Measurements from ENCODE around the gene DTNBP1.

The DTNBP1 gene

GRCh38 chr6:15526212-15526701 is 136.6 kb downstream of the DTNBP1 start:
- TF ChIP-seq SIN3A (IDR thresholded peaks at IDR 0.05; ENCODE audit: borderline replicate concordance, insufficient read depth, low read length) (no peak), REST (IDR thresholded peaks at IDR 0.05; ENCODE audit: insufficient read depth in 1 of 2, low read depth in 2 of 2, low read length in 2 of 2) (no peak), FOXP2 (optimal IDR thresholded peaks at IDR 0.05; ENCODE audit: borderline replicate concordance, extremely low read depth, extremely low read length, insufficient read depth) (no peak), TAF1 (IDR thresholded peaks at IDR 0.05; ENCODE audit: borderline replicate concordance, insufficient read depth, low read length) (no peak), POLR2AphosphoS5 (IDR thresholded peaks at IDR 0.05; ENCODE audit: low read depth, low read length) (no peak)

GRCh38 chr6:15524861-15525401 is 137.9 kb downstream of the DTNBP1 start:
- no peak for TF ChIP-seq FOXP2 (optimal IDR thresholded peaks at IDR 0.05; ENCODE audit: borderline replicate concordance, extremely low read depth, extremely low read length, insufficient read depth)
- TF ChIP-seq REST (IDR thresholded peaks at IDR 0.05; ENCODE audit: insufficient read depth in 1 of 2, low read depth in 2 of 2, low read length in 2 of 2), result no peak
- no peak for TF ChIP-seq SIN3A (IDR thresholded peaks at IDR 0.05; ENCODE audit: borderline replicate concordance, insufficient read depth, low read length)
- no peak for TF ChIP-seq POLR2AphosphoS5 (IDR thresholded peaks at IDR 0.05; ENCODE audit: low read depth, low read length)
- TF ChIP-seq TAF1 (IDR thresholded peaks at IDR 0.05; ENCODE audit: borderline replicate concordance, insufficient read depth, low read length), result no peak

GRCh38 chr6:15523679-15524630 is 138.9 kb downstream of the DTNBP1 start:
- TF ChIP-seq REST (IDR thresholded peaks at IDR 0.05; ENCODE audit: insufficient read depth in 1 of 2, low read depth in 2 of 2, low read length in 2 of 2), result no peak
- no peak for TF ChIP-seq TAF1 (IDR thresholded peaks at IDR 0.05; ENCODE audit: borderline replicate concordance, insufficient read depth, low read length)
- no peak for TF ChIP-seq POLR2AphosphoS5 (IDR thresholded peaks at IDR 0.05; ENCODE audit: low read depth, low read length)
- TF ChIP-seq FOXP2 (optimal IDR thresholded peaks at IDR 0.05; ENCODE audit: borderline replicate concordance, extremely low read depth, extremely low read length, insufficient read depth), result no peak
- no peak for TF ChIP-seq SIN3A (IDR thresholded peaks at IDR 0.05; ENCODE audit: borderline replicate concordance, insufficient read depth, low read length)

- TF ChIP-seq SIN3A (IDR thresholded peaks at IDR 0.05; ENCODE audit: borderline replicate concordance, insufficient read depth, low read length) (no peak), REST (IDR thresholded peaks at IDR 0.05; ENCODE audit: insufficient read depth in 1 of 2, low read depth in 2 of 2, low read length in 2 of 2) (no peak), POLR2AphosphoS5 (IDR thresholded peaks at IDR 0.05; ENCODE audit: low read depth, low read length) (no peak), FOXP2 (optimal IDR thresholded peaks at IDR 0.05; ENCODE audit: borderline replicate concordance, extremely low read depth, extremely low read length, insufficient read depth) (no peak), TAF1 (IDR thresholded peaks at IDR 0.05; ENCODE audit: borderline replicate concordance, insufficient read depth, low read length) (no peak)
Measured at GRCh38 chr6:15522856-15523529, 139.8 kb downstream of the DTNBP1 start.

Measured in PFSK-1 (cell line).